ENCODE results near the gene HK3.

The HK3 gene

GRCh38 chr5:176899296-176899891 lies at the start of gene HK3:
Gene HK3 (minus strand): TSS chr5:176899346. CDS start chr5:176896159, 3,187 bp downstream.
- DNase-seq (ENCODE audit: low read depth in 2 of 2), result no peak

- DNase-seq (ENCODE audit: low read depth in 2 of 2), result no peak
Measured at GRCh38 chr5:176948458-176948857, 49.3 kb upstream of the HK3 start.

- no peak for DNase-seq (ENCODE audit: low read depth in 2 of 2)
Measured at GRCh38 chr5:176947847-176948246, 48.7 kb upstream of the HK3 start.

GRCh38 chr5:176944268-176944667 lies 45.1 kb upstream of the HK3 start:
- DNase-seq (ENCODE audit: low read depth in 2 of 2), result no peak

- DNase-seq (ENCODE audit: low read depth in 2 of 2), result no peak
Measured at GRCh38 chr5:176943816-176944215, 44.7 kb upstream of the HK3 start.

- DNase-seq (ENCODE audit: low read depth in 2 of 2), result no peak
Measured at GRCh38 chr5:176941951-176942350, 42.8 kb upstream of the HK3 start.

- no peak for DNase-seq (ENCODE audit: low read depth in 2 of 2)
Measured at GRCh38 chr5:176938472-176938871, 39.3 kb upstream of the HK3 start.

- no peak for DNase-seq (ENCODE audit: low read depth in 2 of 2)
Measured at GRCh38 chr5:176935017-176935416, 35.9 kb upstream of the HK3 start.

- DNase-seq (ENCODE audit: low read depth in 2 of 2), result no peak
Measured at GRCh38 chr5:176934309-176934930, 35.3 kb upstream of the HK3 start.

- DNase-seq (ENCODE audit: low read depth in 2 of 2), result no peak
Measured at GRCh38 chr5:176929654-176930053, 30.5 kb upstream of the HK3 start.

GRCh38 chr5:176927562-176927961 lies 28.4 kb upstream of the HK3 start:
- no peak for DNase-seq (ENCODE audit: low read depth in 2 of 2)

GRCh38 chr5:176922817-176923216 lies 23.7 kb upstream of the HK3 start:
- no peak for DNase-seq (ENCODE audit: low read depth in 2 of 2)

- no peak for DNase-seq (ENCODE audit: low read depth in 2 of 2)
Measured at GRCh38 chr5:176921714-176922113, 22.6 kb upstream of the HK3 start.

GRCh38 chr5:176918613-176919012 lies 19.5 kb upstream of the HK3 start:
- DNase-seq (ENCODE audit: low read depth in 2 of 2), result no peak

GRCh38 chr5:176916337-176916736 lies 17.2 kb upstream of the HK3 start:
- DNase-seq (ENCODE audit: low read depth in 2 of 2), result no peak

GRCh38 chr5:176915906-176916305 lies 16.8 kb upstream of the HK3 start:
- no peak for DNase-seq (ENCODE audit: low read depth in 2 of 2)

- no peak for DNase-seq (ENCODE audit: low read depth in 2 of 2)
Measured at GRCh38 chr5:176912115-176912514, 13.0 kb upstream of the HK3 start.

- no peak for DNase-seq (ENCODE audit: low read depth in 2 of 2)
Measured at GRCh38 chr5:176908675-176909368, 9.7 kb upstream of the HK3 start.

GRCh38 chr5:176906796-176907195 lies 7.7 kb upstream of the HK3 start:
- DNase-seq (ENCODE audit: low read depth in 2 of 2), result no peak

- DNase-seq (ENCODE audit: low read depth in 2 of 2), result no peak
Measured at GRCh38 chr5:176906126-176906525, 7.0 kb upstream of the HK3 start.

GRCh38 chr5:176904276-176904675 lies 5.1 kb upstream of the HK3 start:
- DNase-seq (ENCODE audit: low read depth in 2 of 2), result no peak

- no peak for DNase-seq (ENCODE audit: low read depth in 2 of 2)
Measured at GRCh38 chr5:176902911-176903664, 3.9 kb upstream of the HK3 start.

All from stimulated activated CD4-positive, alpha-beta T cell treated with anti-CD3 and anti-CD28 coated beads, Interleukin-1b, Interleukin-23, amount 100 ng/mL, for 1 hour (primary cell).